GM23248 (cell line): ENCODE measurements around the gene PTPN6.

Experiments
- EZH2 ChIP-seq: fragments of 200-600 bp; sonication (generic); IDR thresholded peaks from 2 replicates; pipeline ENCODE4 v1.6.1; 2018; ENCODE audit warnings: antibody characterized with exemption, mild to moderate bottlenecking; ENCODE audit not compliant: insufficient read depth, poor library complexity, severe bottlenecking
- EZH2phosphoT487 ChIP-seq: fragments of 200-600 bp; sonication (generic); IDR thresholded peaks from 2 replicates; pipeline ENCODE4 v1.6.1; 2018; ENCODE audit warnings: antibody characterized with exemption, moderate library complexity, mild to moderate bottlenecking, low read depth; ENCODE audit not compliant: insufficient read depth

DNA sequence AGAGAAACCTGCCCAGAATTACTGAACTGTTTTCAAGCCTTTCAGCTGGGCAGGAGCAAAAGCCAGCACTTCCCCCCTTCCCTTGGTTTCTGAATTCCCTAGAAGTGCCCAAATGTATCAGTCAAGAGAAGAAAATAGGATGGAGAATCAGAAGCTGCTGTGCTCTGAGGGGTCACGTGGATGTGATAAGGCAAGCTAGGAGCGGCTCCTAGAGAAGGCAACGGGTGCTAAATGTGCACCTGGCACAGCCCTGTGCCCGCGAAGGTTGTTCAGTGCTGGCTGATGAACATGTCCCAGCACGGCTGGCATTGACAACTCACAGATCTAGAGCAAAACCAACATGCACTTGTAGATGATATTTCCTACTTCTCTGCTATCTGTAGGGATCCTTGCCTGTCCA lies 27.9 kb downstream of the PTPN6 start:
- TF ChIP-seq EZH2 (no peak), EZH2phosphoT487 (no peak)
